GM19468 (cell line): ENCODE results near the gene SYNDIG1.

ENCODE experiments used
- ATAC-seq: cut with Tn5 transposase; IDR thresholded peaks from one replicate; pipeline ENCODE4 v1.9.1; 2021; ENCODE audit warnings: mild to moderate bottlenecking, moderate library complexity, moderate number of reproducible peaks; ENCODE audit not compliant: unreplicated experiment; ENCODE audit errors: extremely low read depth

The SYNDIG1 gene

DNA sequence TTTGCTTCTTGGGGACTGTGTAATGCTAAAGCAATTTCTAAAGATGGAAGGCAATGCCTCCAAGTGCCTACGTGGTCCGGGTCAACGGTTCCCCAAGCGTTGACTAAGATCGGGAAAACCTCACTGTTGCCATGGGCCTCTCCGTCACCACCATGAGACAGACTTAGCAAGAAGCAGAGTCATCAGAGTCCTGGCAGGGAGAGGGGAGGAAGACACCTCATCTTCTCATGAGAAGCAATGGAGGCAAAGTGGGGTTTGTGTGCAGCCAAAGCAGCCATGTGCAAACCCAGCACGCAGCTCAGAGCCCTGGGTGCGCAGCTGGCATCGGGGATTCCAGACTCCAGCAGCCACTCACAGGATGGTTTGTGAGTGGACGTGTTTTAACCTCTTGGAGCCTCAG is 111.4 kb downstream of the SYNDIG1 start:
- no peak for ATAC-seq

DNA sequence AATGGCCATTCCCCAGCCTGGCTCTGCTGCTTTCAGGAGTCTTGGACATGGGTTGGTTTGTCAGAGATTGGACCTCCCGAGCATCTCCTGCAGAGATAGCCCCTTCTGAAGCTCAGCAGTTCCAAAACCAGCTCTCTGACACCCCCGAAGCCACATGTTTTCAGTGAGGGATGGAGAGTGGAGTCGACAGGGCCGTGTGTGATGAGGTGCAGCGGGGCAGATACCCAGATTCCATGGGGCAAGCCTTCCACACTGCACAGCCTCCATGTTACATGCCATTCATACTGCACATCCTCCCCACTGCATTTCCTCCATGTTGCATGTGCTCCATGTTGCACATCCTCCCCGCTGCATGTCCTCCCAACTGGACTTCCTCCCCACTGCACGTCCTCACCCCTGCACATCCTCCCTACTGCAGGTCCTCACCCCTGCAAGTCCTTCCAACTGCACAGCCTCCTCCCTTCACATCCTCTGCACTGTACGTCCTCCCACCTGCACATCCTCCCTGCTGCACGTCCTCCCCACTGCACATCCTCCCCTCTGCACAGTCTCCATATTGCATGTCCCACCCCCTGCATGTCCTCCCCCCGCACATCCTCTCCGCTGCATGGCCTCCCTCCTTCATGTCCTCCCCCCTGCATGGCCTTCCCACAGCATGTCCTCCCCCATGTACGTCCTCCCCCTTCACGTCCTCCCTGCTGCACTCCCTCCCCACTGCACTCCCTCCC is 112.2 kb downstream of the SYNDIG1 start:
- ATAC-seq = no peak

DNA sequence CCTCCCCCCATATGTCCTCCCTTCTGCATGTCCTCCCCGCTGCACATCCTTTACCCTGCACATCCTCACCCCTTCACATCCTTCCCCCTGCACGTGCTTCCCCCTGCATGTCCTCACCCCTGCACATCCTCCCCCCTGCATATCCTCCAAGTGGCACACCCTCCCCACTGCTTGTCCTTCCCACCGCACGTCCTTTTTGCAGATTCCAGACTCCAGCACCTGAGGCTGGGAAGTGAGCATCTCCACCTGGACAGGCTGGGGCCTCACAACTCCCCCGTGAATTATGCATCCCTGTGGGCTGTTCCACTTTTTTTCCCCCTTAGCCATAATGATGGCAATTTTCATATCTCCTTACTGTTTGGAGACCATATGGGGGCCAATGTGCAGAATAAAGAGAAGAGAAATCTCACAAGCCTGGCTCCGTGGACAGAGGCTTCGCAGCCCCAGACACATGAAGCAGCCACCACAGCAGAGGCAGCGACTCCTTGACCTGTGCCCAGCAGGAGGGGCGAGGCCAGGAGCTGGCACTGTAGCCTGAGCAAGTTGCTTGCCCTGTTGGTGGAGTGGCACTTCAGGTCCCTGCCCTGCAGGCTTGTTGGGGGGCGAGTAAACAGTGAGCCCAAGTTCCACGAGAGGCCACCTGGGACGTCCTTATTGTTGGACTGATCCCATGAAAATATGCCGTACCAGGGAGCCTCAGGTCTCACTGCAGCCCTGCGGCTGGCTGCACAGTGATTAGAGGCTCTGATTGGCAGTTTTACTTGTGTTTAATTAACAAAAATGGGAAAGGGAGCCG is 113.1 kb downstream of the SYNDIG1 start:
- ATAC-seq = no peak

DNA sequence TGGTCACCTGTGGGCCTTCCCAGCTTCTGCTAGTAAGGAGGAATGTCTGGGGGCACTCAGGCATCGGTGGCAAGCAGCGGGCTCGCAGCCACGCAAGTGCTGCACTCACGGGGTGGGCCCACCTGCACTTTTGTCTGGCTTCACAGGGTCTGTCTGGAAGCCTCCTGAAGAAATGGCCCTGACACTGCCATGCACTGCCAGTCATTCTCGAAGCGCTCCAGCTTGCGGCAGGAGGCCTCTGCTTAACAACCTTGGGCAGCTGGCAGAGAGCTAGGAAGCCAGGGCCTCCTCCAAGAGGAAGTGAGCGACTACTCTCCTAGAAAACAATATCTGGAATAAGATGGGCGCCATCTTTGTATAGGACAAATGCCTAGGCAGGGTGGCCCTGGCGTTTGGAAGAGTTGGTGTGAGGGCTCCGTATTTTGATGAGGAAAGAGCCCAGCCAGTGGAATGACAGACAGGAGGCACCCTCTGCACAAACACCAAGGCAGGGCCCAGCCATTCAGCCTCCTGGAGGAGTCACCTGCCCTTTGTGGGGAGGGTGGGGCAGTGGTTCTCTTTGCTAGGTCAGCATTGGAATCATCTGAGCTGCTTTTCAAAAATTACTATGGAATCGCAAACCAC is 113.9 kb downstream of the SYNDIG1 start:
- ATAC-seq = no peak

DNA sequence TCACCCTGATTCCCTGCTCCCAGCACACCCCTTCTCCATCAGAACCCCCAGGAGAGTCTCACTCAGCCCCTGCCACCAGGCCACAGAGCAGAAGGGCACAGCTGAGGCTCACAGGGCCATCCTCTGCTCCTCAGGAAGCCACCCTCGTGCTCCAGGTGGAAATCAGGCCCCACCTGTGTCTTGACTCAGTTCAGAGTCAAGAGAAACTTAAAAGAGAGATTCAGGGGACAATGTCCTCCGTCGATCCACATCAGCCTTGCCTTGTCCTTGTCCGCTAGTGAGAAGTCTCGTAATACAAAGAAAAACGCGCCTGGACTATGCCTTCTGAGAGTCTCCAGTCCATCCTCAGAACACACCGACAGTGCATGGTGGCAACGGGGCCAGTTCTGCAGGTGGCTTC is 114.6 kb downstream of the SYNDIG1 start:
- no peak for ATAC-seq

DNA sequence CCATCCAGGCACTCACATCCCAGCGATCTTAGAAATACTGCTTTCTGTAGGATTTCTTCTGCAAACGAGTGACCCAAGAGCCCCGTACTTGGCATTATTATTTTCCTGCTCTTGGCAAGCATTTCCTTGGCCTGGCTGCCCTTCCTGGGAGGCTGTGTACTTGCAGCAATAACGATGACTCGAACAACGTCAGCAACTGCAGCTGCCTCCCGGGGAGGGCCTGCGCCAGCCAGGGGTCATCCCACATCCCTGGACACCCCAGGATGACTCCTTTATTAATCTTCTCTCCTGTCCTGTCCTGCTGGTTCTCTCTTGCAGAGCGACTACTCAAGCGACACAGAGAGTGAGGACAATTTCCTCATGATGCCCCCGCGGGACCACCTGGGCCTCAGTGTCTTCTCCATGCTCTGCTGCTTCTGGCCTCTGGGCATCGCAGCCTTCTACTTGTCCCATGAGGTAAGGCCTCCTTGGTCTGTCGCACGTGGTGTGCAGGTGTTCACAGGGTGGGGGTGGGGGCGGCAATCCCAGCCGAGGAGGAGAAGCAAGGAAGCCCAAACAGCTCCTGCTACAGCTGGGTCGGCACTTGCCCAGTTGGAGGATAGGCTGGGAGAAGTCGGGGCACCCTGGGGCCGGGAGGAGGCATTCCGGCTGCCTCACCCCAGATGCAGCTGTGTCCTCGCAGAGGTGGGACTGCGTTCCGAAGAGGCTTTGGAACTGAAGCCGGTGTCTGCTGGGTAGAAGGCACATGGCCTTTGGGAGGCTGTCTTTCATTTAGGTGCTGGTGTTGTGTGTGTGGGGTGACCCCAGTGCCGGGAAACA is 115.3 kb downstream of the SYNDIG1 start:
- no peak for ATAC-seq

DNA sequence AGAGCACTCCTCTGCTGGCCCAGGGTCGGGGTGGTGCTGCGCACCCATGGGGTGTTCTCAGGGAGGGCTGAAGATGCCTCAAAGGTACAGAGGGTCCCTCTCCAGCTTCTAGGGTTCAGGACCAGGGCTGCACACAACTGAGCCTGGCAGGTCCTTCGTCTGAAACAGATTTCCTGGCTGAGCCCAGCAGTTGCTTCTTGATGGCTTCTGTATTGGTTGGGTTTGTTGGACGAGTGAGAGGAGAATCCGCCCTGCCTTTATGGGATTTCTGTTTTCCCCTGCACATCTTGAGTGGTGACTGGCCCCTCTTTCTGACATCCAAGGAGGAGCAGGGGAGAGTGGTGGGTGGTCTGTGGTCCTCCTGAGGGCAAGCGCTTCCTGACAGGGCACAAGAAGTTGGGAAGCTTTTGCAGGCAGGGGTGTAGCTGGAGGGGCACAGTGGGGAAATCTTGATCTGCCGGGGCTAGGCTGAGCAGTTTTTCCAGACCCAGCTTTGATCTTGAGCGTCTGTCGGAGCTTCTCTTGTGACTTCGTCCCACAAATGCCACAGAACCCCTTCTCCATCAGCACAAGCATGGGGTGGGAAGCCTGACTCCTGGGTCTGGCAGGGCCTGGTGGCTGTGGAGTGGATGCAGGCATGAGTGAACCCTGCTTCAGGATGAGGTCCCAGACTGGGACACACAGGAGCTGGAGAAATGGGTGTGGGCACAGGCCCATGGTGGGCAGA is 116.5 kb downstream of the SYNDIG1 start:
- no peak for ATAC-seq

DNA sequence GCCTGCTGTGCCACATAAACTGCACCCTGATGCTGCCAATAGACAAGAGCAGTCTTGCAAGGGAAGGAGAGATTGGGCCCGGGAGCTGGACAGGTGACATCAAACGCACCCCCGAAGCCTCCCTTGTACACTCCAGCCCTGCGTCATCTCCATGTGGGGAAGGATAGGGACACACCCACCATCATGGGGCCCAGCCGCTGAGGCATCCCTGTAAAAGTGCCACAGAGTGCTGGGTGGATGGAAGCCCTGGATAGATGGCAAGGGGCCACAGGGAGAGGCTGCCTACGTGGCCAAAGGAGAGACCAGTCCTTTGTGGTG is 117.1 kb downstream of the SYNDIG1 start:
- ATAC-seq = no peak

DNA sequence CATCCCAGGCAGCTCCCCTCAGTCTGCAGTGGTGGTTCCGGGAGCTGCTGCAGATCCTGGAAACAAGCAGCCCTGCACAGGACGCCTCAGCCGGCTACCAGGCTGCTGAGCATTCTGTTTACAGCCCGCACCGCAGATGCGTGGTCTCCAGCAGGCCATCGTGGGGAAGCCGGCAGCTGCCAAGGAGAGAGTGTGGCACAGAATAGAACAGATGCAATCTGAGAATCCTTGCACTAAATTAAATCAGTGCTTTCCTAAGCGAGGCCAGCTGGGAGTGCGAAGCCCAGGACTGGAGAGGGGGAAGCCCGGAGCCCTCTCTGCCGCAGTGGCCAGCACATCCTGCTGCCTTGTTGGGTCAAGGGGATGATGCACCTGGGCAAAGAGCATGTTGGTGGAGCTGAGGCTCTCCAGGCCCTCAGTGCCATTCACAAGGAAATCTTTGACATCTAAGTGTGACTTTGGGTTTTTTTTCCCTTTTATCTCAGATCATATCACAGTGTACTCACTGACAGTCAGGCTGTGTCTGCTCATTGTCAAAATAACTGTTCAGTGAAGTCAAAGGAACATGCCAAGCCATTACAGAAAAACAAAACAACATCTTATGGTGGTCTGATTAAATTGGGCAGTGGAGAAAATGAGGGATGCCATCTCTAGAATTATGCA is 118.1 kb downstream of the SYNDIG1 start:
- ATAC-seq = no peak

DNA sequence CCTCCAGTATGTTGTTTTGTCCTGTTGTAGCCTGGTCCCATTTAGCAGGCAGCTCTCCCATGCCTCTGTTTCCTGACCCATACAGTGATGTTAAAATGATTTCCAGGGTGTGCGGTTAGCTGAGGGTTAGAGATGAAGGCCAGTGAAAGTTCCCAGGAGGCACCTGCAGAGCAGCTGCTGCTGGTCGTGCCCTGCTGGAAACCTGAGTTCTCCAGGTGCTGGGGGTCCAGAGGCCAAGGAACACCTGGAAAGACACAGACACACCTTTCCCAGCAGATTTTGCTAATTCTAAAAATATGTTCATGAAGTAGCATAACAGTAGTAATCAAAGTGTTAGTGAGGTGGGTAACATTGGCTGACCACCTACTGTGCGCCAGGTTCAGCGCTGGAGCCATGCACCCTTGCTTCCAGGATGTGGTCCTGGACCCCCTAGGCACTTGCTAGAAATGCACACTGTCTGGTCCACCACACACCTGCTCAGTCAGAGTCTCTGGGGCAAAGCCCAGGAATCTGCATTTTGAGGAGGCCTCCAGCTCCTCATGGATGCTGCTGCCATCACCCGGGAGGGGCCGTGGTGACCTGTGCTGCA is 118.7 kb downstream of the SYNDIG1 start:
- ATAC-seq = no peak

DNA sequence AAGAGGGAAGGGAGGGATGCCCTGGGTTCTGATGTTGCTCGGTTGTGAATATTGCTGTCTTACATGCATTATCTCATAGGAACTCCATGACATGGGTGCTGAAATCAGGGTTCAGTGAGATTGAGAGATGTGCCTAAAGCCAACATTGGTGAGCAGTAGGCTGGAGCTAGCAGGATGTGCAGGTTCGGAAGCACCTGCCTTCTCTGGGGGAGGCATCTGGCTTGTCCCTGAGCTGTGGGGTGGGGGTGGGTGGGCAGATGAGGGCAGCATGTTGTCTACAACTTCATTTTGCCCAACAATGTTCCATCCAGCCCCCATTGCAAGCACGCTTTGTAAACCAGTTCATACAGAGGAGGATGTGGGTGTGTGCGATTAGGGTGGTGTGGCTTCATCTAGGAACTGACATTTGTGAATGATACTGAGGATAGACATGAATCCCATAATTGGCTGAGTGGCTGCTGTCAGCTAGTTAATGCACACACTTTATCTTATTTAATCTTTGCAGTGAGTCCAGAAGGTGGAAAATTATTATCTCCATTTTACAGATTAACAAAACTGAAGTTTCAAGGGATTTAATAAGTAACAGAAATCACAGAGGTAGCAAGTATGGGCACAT is 119.4 kb downstream of the SYNDIG1 start:
- ATAC-seq = no peak

DNA sequence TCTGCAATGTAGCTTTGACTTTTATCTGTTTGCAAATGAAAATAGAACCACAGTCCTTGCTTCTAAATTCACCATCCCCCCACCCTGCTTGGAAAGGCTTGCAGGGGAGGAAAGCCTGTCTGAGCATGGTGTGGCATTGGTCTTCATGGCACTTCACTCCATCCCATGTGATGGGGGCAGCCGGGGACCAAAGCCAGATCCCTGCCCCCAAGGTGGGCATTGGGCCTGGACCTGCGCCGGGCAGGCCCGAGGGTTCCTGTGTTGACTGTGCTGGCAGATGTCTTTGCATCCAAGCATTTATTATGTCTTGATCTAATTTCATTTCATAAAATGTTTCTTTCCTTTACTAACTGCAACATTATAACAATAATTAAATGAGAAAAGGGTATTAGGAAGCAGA is 120.0 kb downstream of the SYNDIG1 start:
- no peak for ATAC-seq

DNA sequence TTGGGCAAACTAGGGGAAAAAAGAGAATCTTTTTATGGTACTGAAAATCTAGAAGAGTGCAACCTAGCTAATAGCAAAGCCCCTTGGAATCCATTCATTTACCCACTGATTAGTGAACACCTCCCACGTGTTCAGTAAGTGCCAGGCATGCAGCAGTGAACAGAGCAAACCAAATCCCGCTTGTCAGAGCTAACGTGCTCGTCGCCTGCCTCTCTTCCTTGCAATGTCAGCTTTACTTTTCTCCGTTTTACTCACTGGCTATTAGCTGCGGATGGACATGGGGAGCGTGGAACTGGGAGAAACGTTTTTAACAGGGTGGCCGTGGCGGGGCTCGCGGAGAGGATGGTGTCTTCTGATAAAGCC is 120.4 kb downstream of the SYNDIG1 start:
- ATAC-seq = no peak

DNA sequence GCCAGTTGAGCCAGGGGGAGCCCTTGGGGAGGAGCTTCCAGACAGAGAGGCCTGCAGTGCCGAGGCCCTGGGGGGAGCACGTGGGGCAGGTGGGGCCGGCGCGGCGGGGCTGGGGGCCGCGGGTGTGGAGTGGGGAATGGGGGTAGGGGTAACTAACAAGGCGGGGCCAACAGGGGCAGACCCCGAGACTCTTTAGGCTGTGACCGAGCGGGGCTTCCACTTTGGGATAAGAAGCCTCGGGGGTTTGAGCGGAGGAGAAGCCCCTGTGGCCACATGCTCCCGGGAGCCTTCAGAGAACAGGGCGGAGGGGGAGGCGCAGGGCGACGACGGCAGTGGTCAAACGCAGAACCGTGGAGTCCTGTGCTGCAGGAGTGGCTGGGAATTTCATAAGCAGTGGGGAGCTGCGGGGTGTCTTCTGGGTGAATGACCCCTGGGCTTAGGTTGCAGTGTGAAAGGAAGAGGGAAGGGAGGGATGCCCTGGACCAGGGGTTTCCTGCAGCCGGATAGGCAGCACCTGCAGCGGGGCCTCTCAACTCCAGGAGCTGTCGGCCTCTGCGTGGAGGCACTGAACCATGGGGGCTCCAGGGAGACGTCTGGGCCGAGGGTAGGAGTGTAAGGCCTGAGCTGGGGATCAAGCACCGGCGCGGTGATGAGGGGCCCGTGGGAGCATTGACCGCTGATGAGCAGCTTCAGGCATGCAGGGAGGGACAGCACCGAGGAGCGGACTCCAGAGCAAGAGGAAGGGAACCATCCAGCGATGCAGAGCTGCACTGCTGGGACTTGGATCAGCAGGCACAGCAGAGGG is 121.0 kb downstream of the SYNDIG1 start:
- ATAC-seq = no peak

DNA sequence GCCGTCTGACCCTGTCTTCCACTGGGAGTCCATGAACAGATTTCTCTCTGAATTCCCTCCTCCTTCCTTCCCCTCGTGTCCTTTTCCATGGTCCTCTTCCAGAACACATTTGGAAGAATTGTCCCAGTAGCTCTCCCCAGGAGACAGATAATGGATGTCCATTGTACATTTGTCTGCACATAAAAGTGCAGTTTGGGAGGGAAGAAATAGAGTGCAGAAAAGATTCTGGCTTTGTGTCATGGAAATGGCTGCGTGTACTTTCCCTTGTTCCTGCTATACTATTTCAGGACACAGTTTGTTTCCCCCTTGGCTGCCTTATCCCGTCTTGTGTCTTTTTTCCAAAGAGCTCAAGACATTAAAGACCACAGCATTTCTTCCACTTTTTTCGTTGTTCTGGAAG is 127.6 kb downstream of the SYNDIG1 start:
- ATAC-seq = no peak

DNA sequence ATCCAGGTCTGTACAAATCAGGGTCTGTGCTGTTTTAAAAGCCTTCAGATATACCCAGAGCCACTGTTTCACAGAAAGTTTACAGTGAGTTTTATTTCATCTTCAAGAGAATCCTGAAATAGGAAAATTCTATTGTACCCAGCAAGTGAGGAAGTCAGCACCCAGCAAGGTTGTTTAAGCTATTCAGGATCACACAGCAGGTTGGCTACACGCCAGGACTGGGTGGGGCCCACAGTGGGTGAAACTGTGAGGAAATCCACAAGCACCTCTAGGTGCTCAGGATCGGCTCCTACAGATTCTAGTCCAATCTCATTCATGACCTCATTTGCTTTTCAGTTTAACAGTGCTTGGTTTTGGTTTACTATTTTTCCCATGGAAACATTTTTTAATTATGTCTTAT is 128.9 kb downstream of the SYNDIG1 start:
- ATAC-seq = no peak

DNA sequence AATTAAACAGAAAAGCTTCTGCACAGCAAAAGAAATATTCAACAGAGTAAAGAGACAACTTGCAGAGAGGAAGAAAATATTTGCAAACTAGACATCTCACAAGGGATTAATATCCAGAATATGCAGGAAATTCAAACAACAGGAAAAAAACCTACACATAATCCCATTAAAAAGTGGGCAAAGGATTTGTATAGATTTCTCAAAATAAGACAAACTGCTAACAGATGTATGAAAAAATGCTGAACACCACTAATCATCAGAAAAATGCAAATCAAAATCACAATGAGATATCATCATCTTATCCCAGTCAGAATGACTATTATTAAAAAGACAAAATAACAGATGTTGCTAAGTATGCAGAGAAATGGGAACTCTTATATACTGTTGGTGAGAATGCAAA is 129.6 kb downstream of the SYNDIG1 start:
- no peak for ATAC-seq

DNA sequence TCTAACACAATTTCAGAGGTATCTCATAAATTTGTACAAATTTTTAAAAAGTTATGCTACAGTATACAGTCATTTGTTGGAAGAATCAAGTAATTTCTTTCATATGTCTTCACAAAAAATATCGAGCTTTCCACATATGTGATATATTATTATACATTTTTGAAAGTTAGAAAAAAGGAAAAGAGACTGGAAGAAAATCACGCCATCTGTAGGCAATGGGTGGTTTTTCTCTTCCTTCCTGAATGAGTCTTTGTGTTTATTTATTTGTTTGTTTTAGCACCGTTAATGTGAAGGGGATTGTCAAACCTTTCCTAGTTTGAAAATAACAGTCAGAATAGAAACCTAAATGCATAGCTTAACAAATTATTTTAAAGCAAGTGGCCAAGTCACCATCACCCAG is 130.6 kb downstream of the SYNDIG1 start:
- ATAC-seq = no peak
